Subcutaneous adipose tissue (tissue), 4 donors: ENCODE measurements around the gene PER2. TPM values are rescaled to one million over a fixed set of nuclear protein-coding genes. Genes with fewer than 3 reads are reported as not detected.

Experiments
- CTCF ChIP-seq: fragments of 450-650 bp; IDR thresholded peaks from one replicate; pipeline ENCODE4 v1.5.1; 2016; ENCODE audit warnings: low read depth, mild to moderate bottlenecking, control low read depth, antibody characterized with exemption, moderate library complexity
- total RNA-seq, 4 donors: library from RNA; depleted of rRNA; stranded (reverse); fragments of >200 nt; gene quantifications; one replicate each; pipeline ENCODE4 v1.1.0, GENCODE V29; 2016

The PER2 gene
- total RNA-seq, 4 donors from 2014 or later: 2.9 to 17.9 (median 6.4) TPM

- TF ChIP-seq CTCF: no peak
Observed at GRCh38 chr2:238289574-238289973, 1.2 kb upstream of the PER2 start.

- no peak for TF ChIP-seq CTCF
Observed at GRCh38 chr2:238288650-238289573, 502 bp upstream of the PER2 start.

- no peak for TF ChIP-seq CTCF
Observed at GRCh38 chr2:238286987-238287736, 1.2 kb downstream of the PER2 start.

GRCh38 chr2:238286551-238286950, 1.9 kb downstream of the PER2 start:
- TF ChIP-seq CTCF: no peak

- no peak for TF ChIP-seq CTCF
Observed at GRCh38 chr2:238286095-238286494, 2.3 kb downstream of the PER2 start.

GRCh38 chr2:238285653-238286082, 2.7 kb downstream of the PER2 start:
- no peak for TF ChIP-seq CTCF

GRCh38 chr2:238284802-238285515, 3.5 kb downstream of the PER2 start:
- no peak for TF ChIP-seq CTCF
